Calu3 (cell line): ENCODE results near the gene FBL. TPM values are rescaled to one million over a fixed set of nuclear protein-coding genes. Genes with fewer than 3 reads are reported as not detected.
"Not testable (repeated sequence)": the region's sequence is repeated elsewhere in the genome, so short reads cannot be mapped to it uniquely, and the experiment has no call there.

Experiments
- BruUV-seq: library from RNA; stranded (reverse); fragments of 400-500 nt; replicated peaks from 2 replicates; lab custom pipeline; 2021; lab: Mats Ljungman, UMichigan
- CTCF ChIA-PET: fragments of 300-600 bp; sonication (Branson Sonifier 250); formaldehyde crosslinking; loops from one replicate; lab custom pipeline; 2022; ENCODE audit warnings: antibody characterized with exemption; lab: Charles Lee
- DNase-seq: peaks from one replicate; pipeline ENCODE4 v3.0.0; 2022
- H3K27ac Mint-ChIP-seq: one replicate; pipeline ENCODE4 v1.8.0; 2022; ENCODE audit warnings: mixed read lengths; ENCODE audit not compliant: unreplicated experiment
- H3K27me3 Mint-ChIP-seq: one replicate; pipeline ENCODE4 v1.8.0; 2022; ENCODE audit warnings: mixed read lengths; ENCODE audit not compliant: unreplicated experiment
- H3K36me3 Mint-ChIP-seq: one replicate; pipeline ENCODE4 v1.8.0; 2022; ENCODE audit warnings: mild to moderate bottlenecking, moderate library complexity, mixed read lengths; ENCODE audit not compliant: insufficient read depth, unreplicated experiment
- H3K4me1 Mint-ChIP-seq: one replicate; pipeline ENCODE4 v1.8.0; 2022; ENCODE audit warnings: mild to moderate bottlenecking, low read depth, mixed read lengths; ENCODE audit not compliant: unreplicated experiment
- H3K4me3 Mint-ChIP-seq: one replicate; pipeline ENCODE4 v1.8.0; 2022; ENCODE audit warnings: mild to moderate bottlenecking, low read depth, moderate library complexity, mixed read lengths; ENCODE audit not compliant: unreplicated experiment
- H3K9me3 Mint-ChIP-seq: one replicate; pipeline ENCODE4 v1.8.0; 2022; ENCODE audit warnings: low read depth, mixed read lengths; ENCODE audit not compliant: unreplicated experiment
- CTCF ChIP-seq: fragments of 200-600 bp; IDR thresholded peaks from one replicate; pipeline ENCODE4 v1.8.0; 2022; ENCODE audit warnings: antibody characterized with exemption; ENCODE audit not compliant: unreplicated experiment
- intact Hi-C: fragments of 100-400 bp; cut with micrococcal nuclease; formaldehyde crosslinking; loops from one replicate; pipeline ENCODE4 v1.10.0; 2022; ENCODE audit not compliant: unreplicated experiment
- total RNA-seq: library from RNA; stranded (reverse); gene quantifications from 2 replicates; pipeline ENCODE4 v1.2.3, GENCODE V29; 2022

FBL gene
- total RNA-seq, 1 experiment from 2014 or later: 724 TPM

GRCh38 chr19:39813264-39813993 is 32.8 kb downstream of the FBL start:
- no TSS peak for BruUV-seq
- CTCF ChIA-PET: no interaction called here
- Mint-ChIP-seq H3K36me3 (no peaks in the 10 kb centered on the region), H3K27ac (no peak overlapping the region), H3K27me3 (peaks cover 4% of the 10 kb centered on the region), H3K4me3 (no peak overlapping the region), H3K9me3 (no peaks in the 10 kb centered on the region), H3K4me1 (peaks cover 6% of the 10 kb centered on the region)
- no peak for DNase-seq
- intact Hi-C loops: no loop called here
- no peak for TF ChIP-seq CTCF

DNA sequence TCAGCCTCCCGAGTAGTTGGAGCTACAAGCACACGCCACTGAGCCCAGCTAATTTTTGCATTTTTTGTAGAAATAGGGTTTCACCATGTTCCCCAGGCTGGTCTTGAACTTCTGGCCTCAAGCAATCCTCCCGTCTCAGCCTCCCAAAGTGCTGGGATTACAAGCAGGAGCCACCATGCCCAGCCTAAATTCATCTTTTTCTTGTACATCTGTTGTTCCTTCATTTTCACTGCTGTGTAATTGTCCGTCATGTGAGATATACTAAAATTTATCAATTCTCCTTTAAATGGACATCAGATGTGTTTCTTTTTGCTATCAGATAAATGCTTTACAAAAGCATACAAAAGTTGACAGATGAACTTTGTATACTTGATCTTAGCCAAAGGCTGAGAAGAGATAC is 35.1 kb downstream of the FBL start:
- H3K27me3 Mint-ChIP-seq: peaks cover 15% of the 10 kb centered on the region
- CTCF ChIA-PET: no interaction called here
- no TSS peak for BruUV-seq
- intact Hi-C loops: no loop called here
- no peaks in the 10 kb centered on the region for H3K36me3 Mint-ChIP-seq
- no peak for DNase-seq
- H3K4me1 Mint-ChIP-seq: peaks cover 6% of the 10 kb centered on the region
- no peak overlapping the region for H3K27ac Mint-ChIP-seq
- TF ChIP-seq CTCF: no peak
- H3K9me3 Mint-ChIP-seq: no peaks in the 10 kb centered on the region
- H3K4me3 Mint-ChIP-seq: no peak overlapping the region

GRCh38 chr19:39810424-39810823 is 35.8 kb downstream of the FBL start:
- CTCF ChIA-PET: no interaction called here
- intact Hi-C loops: no loop called here

DNA sequence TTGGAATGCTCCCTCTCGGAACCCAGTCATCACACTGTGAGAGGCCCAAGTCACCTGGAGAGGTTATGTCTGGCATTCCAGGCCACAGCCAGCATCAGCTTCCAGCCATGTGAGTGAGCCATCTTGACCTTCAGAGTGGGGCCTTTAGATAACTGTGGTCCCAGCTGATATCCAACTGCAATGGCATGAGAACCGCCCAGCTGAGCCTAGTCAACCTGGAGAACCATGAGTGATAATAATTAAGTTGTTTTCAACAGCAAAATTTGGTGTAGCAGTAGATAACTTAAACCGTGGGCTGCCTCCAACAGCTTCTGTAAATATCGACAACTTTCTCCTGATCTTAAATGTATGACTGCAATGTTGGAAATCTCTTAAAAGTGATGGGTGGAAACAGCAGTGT is 36.8 kb downstream of the FBL start:
- Mint-ChIP-seq H3K4me1 (peaks cover 6% of the 10 kb centered on the region), H3K4me3 (no peak overlapping the region), H3K36me3 (no peaks in the 10 kb centered on the region), H3K27me3 (peaks cover 15% of the 10 kb centered on the region), H3K27ac (no peak overlapping the region), H3K9me3 (no peaks in the 10 kb centered on the region)
- DNase-seq: no peak
- intact Hi-C loops: no loop called here
- no peak for TF ChIP-seq CTCF
- no TSS peak for BruUV-seq
- CTCF ChIA-PET: interaction anchor here (0.9 to 1.6 kb wide), 3 partner anchors 13 to 33 kb away, joined by 3 to 4 read pairs (median 3); partner anchors contain the start of gene DYRK1B

More at GRCh38 chr19:39810424-39810823, 35.8 kb downstream of the FBL start:
- Mint-ChIP-seq H3K36me3 (no peaks in the 10 kb centered on the region), H3K27ac (no peak overlapping the region), H3K27me3 (peaks cover 15% of the 10 kb centered on the region), H3K4me1 (peaks cover 6% of the 10 kb centered on the region), H3K4me3 (no peak overlapping the region), H3K9me3 (no peaks in the 10 kb centered on the region)
- DNase-seq: no peak
- no peak for TF ChIP-seq CTCF
- no TSS peak for BruUV-seq

DNA sequence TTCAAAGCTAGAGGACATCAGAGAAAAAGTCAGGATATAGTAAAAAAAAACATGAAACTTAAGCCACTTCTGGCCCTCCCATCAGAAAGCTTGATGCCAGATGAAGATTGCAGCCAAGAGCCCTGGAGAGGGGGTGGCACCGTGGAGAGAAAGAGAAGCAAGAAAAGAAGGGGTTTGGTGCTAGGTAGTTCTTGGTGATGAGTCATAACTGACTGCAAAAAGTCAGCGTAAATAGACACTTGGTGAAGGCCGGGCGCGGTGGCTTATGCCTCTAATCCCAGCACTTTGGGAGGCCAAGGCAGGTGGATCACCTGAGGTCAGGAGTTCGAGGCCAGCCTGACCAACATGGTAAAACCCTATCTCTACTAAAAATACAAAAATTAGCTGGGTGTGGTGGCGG is 37.5 kb downstream of the FBL start:
- H3K36me3 Mint-ChIP-seq, DNase-seq, BruUV-seq, intact Hi-C loops, H3K4me3 Mint-ChIP-seq, H3K9me3 Mint-ChIP-seq, H3K4me1 Mint-ChIP-seq, H3K27ac Mint-ChIP-seq: not testable (repeated sequence)
- H3K27me3 Mint-ChIP-seq: peaks cover 17% of the 10 kb centered on the region
- CTCF ChIA-PET: interaction anchor here (0.9 to 1.6 kb wide), 3 partner anchors 12 to 34 kb away, joined by 3 to 4 read pairs (median 3); partner anchors contain the start of gene DYRK1B
